GM23338 (cell line): ENCODE results near the gene HJURP. TPM values are rescaled to one million over a fixed set of nuclear protein-coding genes. Genes with fewer than 3 reads are reported as not detected.

Source experiments
- ATAC-seq: fragments of 200-7000 bp; cut with Tn5 transposase; 3 replicates; pipeline ENCODE4 v1.9.1; 2020
- DNase-seq: peaks from one replicate; pipeline ENCODE4 v3.0.0-alpha.2; 2015; ENCODE audit warnings: low spot score
- H2AFZ ChIP-seq: fragments of 200-600 bp; sonication (generic); 2 replicates; pipeline ENCODE4 v1.8.0; 2016; ENCODE audit warnings: antibody characterized with exemption, mild to moderate bottlenecking, moderate library complexity
- H3F3A ChIP-seq: fragments of 200-600 bp; sonication (generic); replicated peaks from 2 replicates; pipeline ENCODE4 v1.8.0; 2017; ENCODE audit warnings: antibody characterized with exemption, mixed run types, low read depth
- H3K27ac ChIP-seq: fragments of 200-600 bp; sonication (generic); 2 replicates; pipeline ENCODE4 v1.6.1; 2016; ENCODE audit warnings: low read depth
- H3K27me3 ChIP-seq: fragments of 200-600 bp; sonication (generic); 2 replicates; pipeline ENCODE4 v1.8.0; 2016; ENCODE audit warnings: mild to moderate bottlenecking, mixed run types, moderate library complexity; ENCODE audit not compliant: insufficient read depth
- H3K36me3 ChIP-seq: fragments of 200-600 bp; sonication (generic); 2 replicates; pipeline ENCODE4 v1.8.0; 2016; ENCODE audit warnings: mild to moderate bottlenecking; ENCODE audit not compliant: insufficient read depth
- H3K4me1 ChIP-seq: fragments of 200-600 bp; sonication (generic); 2 replicates; pipeline ENCODE4 v1.8.0; 2016; ENCODE audit warnings: mild to moderate bottlenecking, moderate library complexity; ENCODE audit not compliant: insufficient read depth
- H3K4me2 ChIP-seq: fragments of 200-600 bp; sonication (generic); 2 replicates; pipeline ENCODE4 v1.7.1; 2017; ENCODE audit warnings: mixed run types
- H3K4me3 ChIP-seq: fragments of 200-600 bp; sonication (generic); 2 replicates; pipeline ENCODE4 v1.6.1; 2016; ENCODE audit warnings: mixed run types
- H3K79me2 ChIP-seq: fragments of 200-600 bp; sonication (generic); replicated peaks from 2 replicates; pipeline ENCODE4 v1.8.0; 2017; ENCODE audit warnings: mild to moderate bottlenecking; ENCODE audit not compliant: insufficient read depth
- H3K9me2 ChIP-seq: fragments of 200-600 bp; sonication (generic); 2 replicates; pipeline ENCODE4 v1.8.0; 2017; ENCODE audit not compliant: insufficient read depth
- H4K20me1 ChIP-seq: fragments of 200-600 bp; sonication (generic); replicated peaks from 2 replicates; pipeline ENCODE4 v1.8.0; 2017; ENCODE audit warnings: mild to moderate bottlenecking; ENCODE audit not compliant: insufficient read depth
- H3K27ac Mint-ChIP-seq: 2 replicates; pipeline ENCODE4 v1.8.0; 2020; ENCODE audit warnings: inconsistent platforms, mild to moderate bottlenecking, moderate library complexity, mixed read lengths
- H3K27me3 Mint-ChIP-seq: 3 replicates; pipeline ENCODE4 v1.8.0; 2022; ENCODE audit warnings: low read depth, mild to moderate bottlenecking, moderate library complexity, mixed read lengths, inconsistent platforms; ENCODE audit not compliant: insufficient read depth, poor library complexity
- H3K36me3 Mint-ChIP-seq: 3 replicates; pipeline ENCODE4 v1.8.0; 2021; ENCODE audit warnings: low read depth, mild to moderate bottlenecking, inconsistent platforms, moderate library complexity, mixed read lengths
- H3K4me1 Mint-ChIP-seq: 3 replicates; pipeline ENCODE4 v1.8.0; 2020; ENCODE audit warnings: mild to moderate bottlenecking, inconsistent platforms, mixed read lengths
- H3K4me3 Mint-ChIP-seq: 3 replicates; pipeline ENCODE4 v1.8.0; 2021; ENCODE audit warnings: moderate library complexity, mild to moderate bottlenecking, inconsistent platforms, mixed read lengths
- H3K9me3 Mint-ChIP-seq: 3 replicates; pipeline ENCODE4 v1.8.0; 2020; ENCODE audit warnings: moderate library complexity, mild to moderate bottlenecking, inconsistent platforms, mixed read lengths
- CREB1 ChIP-seq: fragments of 250-450 bp; sonication (Bioruptor Pico); IDR thresholded peaks from 2 replicates; pipeline ENCODE4 v1.5.0; 2020; ENCODE audit warnings: low read depth, mild to moderate bottlenecking, moderate library complexity
- CTCF ChIP-seq, 2 experiments: fragments of 200-600 bp in 1 of 2; sonication (generic) in 1 of 2; conservative IDR thresholded peaks; 2 replicates each; pipeline versions ENCODE4 v1.5.1 to v1.6.1; 2016 to 2017; ENCODE audit warnings: antibody characterized with exemption in 2 of 2, low read depth in 2 of 2, mild to moderate bottlenecking in 2 of 2, moderate library complexity in 1 of 2
- EZH2 ChIP-seq: fragments of 200-600 bp; sonication (generic); IDR thresholded peaks from one replicate; pipeline ENCODE4 v1.8.0; 2017; ENCODE audit warnings: antibody characterized with exemption, mild to moderate bottlenecking, low read depth; ENCODE audit not compliant: unreplicated experiment
- EZH2phosphoT487 ChIP-seq: fragments of 200-600 bp; sonication (generic); IDR thresholded peaks from one replicate; pipeline ENCODE4 v1.8.1; 2018; ENCODE audit warnings: antibody characterized with exemption; ENCODE audit not compliant: unreplicated experiment
- JUNB ChIP-seq: IDR thresholded peaks from one replicate; pipeline ENCODE4 v1.6.1; 2016; ENCODE audit warnings: antibody characterized with exemption; ENCODE audit not compliant: unreplicated experiment
- NANOG ChIP-seq: IDR thresholded peaks from 2 replicates; pipeline ENCODE4 v1.6.1; 2016; ENCODE audit warnings: antibody characterized with exemption, borderline replicate concordance
- POLR2AphosphoS5 ChIP-seq: IDR thresholded peaks from 2 replicates; pipeline ENCODE4 v1.6.1; 2016; ENCODE audit warnings: antibody characterized with exemption, low read depth
- STAT1 ChIP-seq: IDR thresholded peaks from one replicate; pipeline ENCODE4 v1.6.1; 2016; ENCODE audit warnings: antibody characterized with exemption; ENCODE audit not compliant: unreplicated experiment
- ZNF114 ChIP-seq: fragments of 250-450 bp; sonication (Bioruptor Pico); IDR thresholded peaks from 2 replicates; pipeline ENCODE4 v1.5.0; 2020; ENCODE audit warnings: mild to moderate bottlenecking, moderate library complexity
- ZNF331 ChIP-seq: fragments of 250-450 bp; sonication (Bioruptor Pico); IDR thresholded peaks from 2 replicates; pipeline ENCODE4 v1.5.0; 2020; ENCODE audit warnings: low read depth, mild to moderate bottlenecking, moderate library complexity
- ZNF462 ChIP-seq: fragments of 250-450 bp; sonication (Bioruptor Pico); IDR thresholded peaks from 2 replicates; pipeline ENCODE4 v1.5.0; 2020; ENCODE audit warnings: mild to moderate bottlenecking, moderate library complexity
- polyA plus RNA-seq: library from polyadenylated mRNA; unstranded; fragments of >200 nt; fragmentation: Nextera tagmentation; extraction: Ambion mirVana; gene quantifications from 2 replicates; pipeline ENCODE4 v1.2.1, GENCODE V29; 2016
- total RNA-seq: library from RNA; depleted of rRNA; stranded (reverse); fragments of >200 nt; shearing (Covaris generic); gene quantifications from 2 replicates; pipeline ENCODE4 v1.2.3, GENCODE V29; 2014
- TF ChIP-seq, protein P1 (sequence below): IDR thresholded peaks from 2 replicates; pipeline ENCODE4 v1.6.1; 2016; ENCODE audit warnings: antibody characterized with exemption
- TF ChIP-seq, protein P2 (sequence below): IDR thresholded peaks from one replicate; pipeline ENCODE4 v1.6.1; 2018; ENCODE audit warnings: antibody characterized with exemption; ENCODE audit not compliant: unreplicated experiment

The HJURP gene
- total and polyA plus RNA-seq, 2 experiments from 2014 or later = 42.9 to 49.2 TPM

DNA sequence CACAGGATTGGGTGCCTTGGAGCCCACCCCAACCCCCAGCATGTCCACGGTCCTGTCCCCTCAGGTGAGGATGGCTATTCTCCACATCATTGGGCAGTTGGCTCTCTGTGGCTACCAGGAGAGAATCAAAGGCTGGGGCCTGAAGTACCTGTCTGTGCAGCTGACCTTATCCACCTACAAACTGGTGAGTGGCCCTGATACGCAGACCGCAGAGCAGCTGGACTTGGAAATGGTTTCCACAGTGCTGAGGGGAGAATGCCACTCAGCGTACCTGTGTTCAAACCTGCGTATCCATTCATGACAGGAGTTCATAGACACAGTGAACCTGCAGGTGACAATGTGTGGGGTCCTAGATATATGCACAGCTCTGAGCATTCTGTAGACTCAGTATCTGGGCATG, 54.6 kb downstream of the HJURP start:
- H4K20me1 ChIP-seq = no peaks in the 10 kb centered on the region
- no peak overlapping the region for H3K4me3 ChIP-seq
- no peaks in the 10 kb centered on the region for H3K27me3 ChIP-seq
- no peak overlapping the region for H3K4me2 ChIP-seq
- ATAC-seq = no peak
- Mint-ChIP-seq H3K27me3 (peaks cover 3% of the 10 kb centered on the region), H3K27ac (no peak overlapping the region), H3K4me3 (no peak overlapping the region), H3K9me3 (peaks cover 21% of the 10 kb centered on the region), H3K4me1 (no peaks in the 10 kb centered on the region), H3K36me3 (no peaks in the 10 kb centered on the region; the same call in 2 of the 3 replicates)
- no peaks in the 10 kb centered on the region for H3K9me2 ChIP-seq
- TF ChIP-seq, protein P1, sequence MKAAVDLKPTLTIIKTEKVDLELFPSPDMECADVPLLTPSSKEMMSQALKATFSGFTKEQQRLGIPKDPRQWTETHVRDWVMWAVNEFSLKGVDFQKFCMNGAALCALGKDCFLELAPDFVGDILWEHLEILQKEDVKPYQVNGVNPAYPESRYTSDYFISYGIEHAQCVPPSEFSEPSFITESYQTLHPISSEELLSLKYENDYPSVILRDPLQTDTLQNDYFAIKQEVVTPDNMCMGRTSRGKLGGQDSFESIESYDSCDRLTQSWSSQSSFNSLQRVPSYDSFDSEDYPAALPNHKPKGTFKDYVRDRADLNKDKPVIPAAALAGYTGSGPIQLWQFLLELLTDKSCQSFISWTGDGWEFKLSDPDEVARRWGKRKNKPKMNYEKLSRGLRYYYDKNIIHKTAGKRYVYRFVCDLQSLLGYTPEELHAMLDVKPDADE = no peak
- TF ChIP-seq CTCF (conservative IDR thresholded peaks at IDR 0.05; ENCODE audit: low read depth in 2 of 2) (no peak), ZNF114 (CRISPR knock-in tag) (no peak), EZH2 (no peak), EZH2phosphoT487 (no peak), ZNF462 (CRISPR knock-in tag) (no peak), CREB1 (no peak), NANOG (no peak), JUNB (no peak), STAT1 (no peak), POLR2AphosphoS5 (no peak), ZNF331 (CRISPR knock-in tag) (no peak)
- TF ChIP-seq, protein P2, sequence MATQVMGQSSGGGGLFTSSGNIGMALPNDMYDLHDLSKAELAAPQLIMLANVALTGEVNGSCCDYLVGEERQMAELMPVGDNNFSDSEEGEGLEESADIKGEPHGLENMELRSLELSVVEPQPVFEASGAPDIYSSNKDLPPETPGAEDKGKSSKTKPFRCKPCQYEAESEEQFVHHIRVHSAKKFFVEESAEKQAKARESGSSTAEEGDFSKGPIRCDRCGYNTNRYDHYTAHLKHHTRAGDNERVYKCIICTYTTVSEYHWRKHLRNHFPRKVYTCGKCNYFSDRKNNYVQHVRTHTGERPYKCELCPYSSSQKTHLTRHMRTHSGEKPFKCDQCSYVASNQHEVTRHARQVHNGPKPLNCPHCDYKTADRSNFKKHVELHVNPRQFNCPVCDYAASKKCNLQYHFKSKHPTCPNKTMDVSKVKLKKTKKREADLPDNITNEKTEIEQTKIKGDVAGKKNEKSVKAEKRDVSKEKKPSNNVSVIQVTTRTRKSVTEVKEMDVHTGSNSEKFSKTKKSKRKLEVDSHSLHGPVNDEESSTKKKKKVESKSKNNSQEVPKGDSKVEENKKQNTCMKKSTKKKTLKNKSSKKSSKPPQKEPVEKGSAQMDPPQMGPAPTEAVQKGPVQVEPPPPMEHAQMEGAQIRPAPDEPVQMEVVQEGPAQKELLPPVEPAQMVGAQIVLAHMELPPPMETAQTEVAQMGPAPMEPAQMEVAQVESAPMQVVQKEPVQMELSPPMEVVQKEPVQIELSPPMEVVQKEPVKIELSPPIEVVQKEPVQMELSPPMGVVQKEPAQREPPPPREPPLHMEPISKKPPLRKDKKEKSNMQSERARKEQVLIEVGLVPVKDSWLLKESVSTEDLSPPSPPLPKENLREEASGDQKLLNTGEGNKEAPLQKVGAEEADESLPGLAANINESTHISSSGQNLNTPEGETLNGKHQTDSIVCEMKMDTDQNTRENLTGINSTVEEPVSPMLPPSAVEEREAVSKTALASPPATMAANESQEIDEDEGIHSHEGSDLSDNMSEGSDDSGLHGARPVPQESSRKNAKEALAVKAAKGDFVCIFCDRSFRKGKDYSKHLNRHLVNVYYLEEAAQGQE = no peak
- no peak for DNase-seq
- H3K27ac ChIP-seq = no peak overlapping the region
- H3K36me3 ChIP-seq = no peaks in the 10 kb centered on the region
- no peaks in the 10 kb centered on the region for H3K4me1 ChIP-seq
- no peak overlapping the region for H2AFZ ChIP-seq
- H3F3A ChIP-seq = no peaks in the 10 kb centered on the region
- H3K79me2 ChIP-seq = no peaks in the 10 kb centered on the region
